Endometrial microvascular endothelial cells (primary cell): ENCODE results near the gene TTLL3. TPM values are rescaled to one million over a fixed set of nuclear protein-coding genes. Genes with fewer than 3 reads are reported as not detected.

Source experiments
- in situ Hi-C: cut with HindIII; loops from 2 replicates; pipeline ENCODE4 v1.10.0; 2017; ENCODE audit warnings: low sequenced_read_pairs, low pct_unique_long_range_greater_than_20kb; ENCODE audit errors: inconsistent ontology term
- total RNA-seq: library from RNA; depleted of rRNA; stranded (reverse); fragments of >200 nt; gene quantifications from one replicate; pipeline ENCODE4 v1.2.3, GENCODE V29; 2015; ENCODE audit errors: inconsistent ontology term

The TTLL3 gene
- total RNA-seq, 1 donor from 2014 or later = 10.9 TPM

GRCh38 chr3:9883706-9884554 is 73.9 kb downstream of the TTLL3 start:
- in situ Hi-C loops = no loop called here

GRCh38 chr3:9884555-9885165 is 74.6 kb downstream of the TTLL3 start:
- in situ Hi-C loops = no loop called here

Other genes with a start within 250 kb of the TTLL3 start
- gene MTMR14, start 160.8 kb upstream of the TTLL3 start, total RNA-seq = 48.1 TPM
- gene CPNE9, start 106.4 kb upstream of the TTLL3 start, total RNA-seq = not detected
- 16.2 TPM for gene BRPF1, start 78.5 kb upstream of the TTLL3 start, total RNA-seq
- 18.7 TPM for gene OGG1, start 60.3 kb upstream of the TTLL3 start, total RNA-seq
- 38.9 TPM for gene CAMK1, start 40.3 kb upstream of the TTLL3 start, total RNA-seq
- gene TADA3, start 17.8 kb upstream of the TTLL3 start, total RNA-seq = 83.3 TPM
- 375 TPM for gene ARPC4, start 17.2 kb upstream of the TTLL3 start, total RNA-seq
- 53.1 TPM for gene RPUSD3, start 33.7 kb downstream of the TTLL3 start, total RNA-seq
- gene CIDEC, start 70.0 kb downstream of the TTLL3 start, total RNA-seq = not detected
- 51.5 TPM for gene JAGN1, start 80.3 kb downstream of the TTLL3 start, total RNA-seq
- 0.28 TPM for gene IL17RE, start 92.6 kb downstream of the TTLL3 start, total RNA-seq
- 20.3 TPM for gene IL17RC, start 106.8 kb downstream of the TTLL3 start, total RNA-seq
- 28.0 TPM for gene CRELD1, start 123.6 kb downstream of the TTLL3 start, total RNA-seq
- gene PRRT3, start 142.1 kb downstream of the TTLL3 start, total RNA-seq = 0.93 TPM
- 78.1 TPM for gene EMC3, start 176.6 kb downstream of the TTLL3 start, total RNA-seq
- 71.3 TPM for gene FANCD2, start 216.2 kb downstream of the TTLL3 start, total RNA-seq